Dermis blood vessel endothelial cell (primary cell): ENCODE results near the gene GORASP1. TPM values are rescaled to one million over a fixed set of nuclear protein-coding genes. Genes with fewer than 3 reads are reported as not detected.
"Not testable (repeated sequence)": the region's sequence is repeated elsewhere in the genome, so short reads cannot be mapped to it uniquely, and the experiment has no call there.

Experiments used
- DNase-seq: peaks from one replicate; pipeline ENCODE4 v3.0.0; 2010
- total RNA-seq: library from RNA; depleted of rRNA; stranded (reverse); fragments of >200 nt; gene quantifications from 2 replicates; pipeline ENCODE4 v1.2.3, GENCODE V29; 2014

GORASP1 gene
- total RNA-seq, 1 donor from 2014 or later, result 36.4 TPM

GRCh38 chr3:39062180-39062579 is 45.2 kb downstream of the GORASP1 start:
- no peak for DNase-seq

GRCh38 chr3:39061228-39061627 is 46.2 kb downstream of the GORASP1 start:
- not testable (repeated sequence) for DNase-seq

DNA sequence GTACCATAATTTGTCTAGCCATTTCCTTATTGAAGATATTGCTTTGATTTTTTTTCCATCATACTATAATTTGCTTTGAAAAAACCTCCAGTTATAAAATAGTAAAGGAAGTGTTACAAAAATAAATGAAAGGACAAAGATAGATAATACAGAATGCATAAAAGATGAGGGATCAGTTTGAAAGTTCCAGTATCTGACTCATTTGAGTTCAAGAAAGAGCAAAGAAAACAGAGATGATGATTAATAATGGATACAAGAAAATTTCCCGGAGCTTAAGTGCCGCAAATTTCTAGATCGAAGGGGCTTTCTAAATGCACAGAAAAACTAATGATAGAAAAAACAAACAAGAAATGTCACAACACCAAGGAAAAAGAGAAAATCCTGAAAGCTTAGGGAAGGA is 51.3 kb downstream of the GORASP1 start:
- no peak for DNase-seq

DNA sequence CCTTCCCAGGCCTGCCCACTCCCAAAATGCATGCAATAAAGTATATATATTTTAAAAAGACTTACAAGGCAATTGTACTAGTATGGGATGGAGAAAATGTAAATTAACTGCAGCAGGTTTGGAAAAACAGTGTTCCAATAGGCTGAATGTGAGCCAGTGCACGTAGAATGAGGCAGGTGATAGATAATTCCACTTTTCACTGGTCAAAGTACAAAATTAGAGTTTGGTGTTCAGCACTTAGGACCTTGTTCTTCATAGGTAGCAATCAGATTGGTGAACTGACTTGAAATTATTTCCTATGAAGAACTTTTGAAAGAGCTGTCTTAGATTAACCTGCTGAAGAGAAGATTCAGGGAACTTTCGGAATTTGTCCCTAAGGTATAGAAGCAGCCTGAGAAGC is 53.7 kb downstream of the GORASP1 start:
- no peak for DNase-seq

- DNase-seq, result no peak
Observed at GRCh38 chr3:39052583-39052982, 54.8 kb downstream of the GORASP1 start.

- DNase-seq, result peak; percentile 95
Observed at GRCh38 chr3:39051649-39052561, 55.5 kb downstream of the GORASP1 start, which contains the start of the genes SCN11A and WDR48. Gene SCN11A, minus strand, starts transcription at chr3:39051944. Its CDS starts 101,582 bp downstream, at chr3:38950362. Gene WDR48, plus strand, starts transcription at chr3:39052016. Its CDS starts 10 bp downstream, at chr3:39052026.

GRCh38 chr3:39050029-39050428 is 57.4 kb downstream of the GORASP1 start:
- no peak for DNase-seq

Other genes starting within 250 kb of the GORASP1 start
- under 0.01 TPM in 1 of 2 replicates, not detected in the other for gene SCN11A, start 55.7 kb downstream of the GORASP1 start, total RNA-seq
- 52.3 and 57.3 TPM in 2 replicates for gene WDR48, start 55.6 kb downstream of the GORASP1 start, total RNA-seq
- gene TTC21A, start 53 bp upstream of the GORASP1 start, total RNA-seq, result 1.5 and 1.9 TPM in 2 replicates
- 9.2 and 15.1 TPM in 2 replicates for gene CSRNP1, start 46.0 kb upstream of the GORASP1 start, total RNA-seq
- gene XIRP1, start 85.0 kb upstream of the GORASP1 start, total RNA-seq, result not detected in 2 replicates
- not detected in 2 replicates for gene CX3CR1, start 172.4 kb upstream of the GORASP1 start, total RNA-seq
- gene CCR8, start 222.1 kb upstream of the GORASP1 start, total RNA-seq, result not detected in 2 replicates